HG02852 (cell line): ENCODE data around the gene UBE2J2.
"Not testable (repeated sequence)": the region's sequence is repeated elsewhere in the genome, so short reads cannot be mapped to it uniquely, and the experiment has no call there.

Experiments used
- ATAC-seq: cut with Tn5 transposase; IDR thresholded peaks from one replicate; pipeline ENCODE4 v1.9.1; 2021; ENCODE audit warnings: mild to moderate bottlenecking, moderate library complexity; ENCODE audit not compliant: unreplicated experiment

The UBE2J2 gene

DNA sequence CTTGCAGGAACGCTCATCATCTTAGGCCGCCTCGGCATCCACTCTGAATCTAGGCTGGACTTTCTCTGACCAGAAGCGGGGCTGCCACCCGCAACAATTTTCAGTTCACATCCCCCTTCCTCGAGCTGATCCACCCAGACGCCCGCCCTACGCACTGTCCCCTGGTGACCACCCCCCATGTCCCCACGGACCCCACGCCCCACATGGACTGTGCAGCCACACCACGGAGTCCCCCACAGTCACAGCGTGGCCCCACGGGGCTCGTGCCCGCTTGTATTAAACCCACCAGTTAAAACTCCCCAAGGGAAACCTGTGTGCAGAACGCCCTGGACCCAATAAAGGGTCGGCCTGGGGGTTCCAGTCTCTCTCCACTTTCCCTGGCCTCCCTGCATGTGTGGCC lies 14.1 kb downstream of the UBE2J2 start:
- no peak for ATAC-seq

DNA sequence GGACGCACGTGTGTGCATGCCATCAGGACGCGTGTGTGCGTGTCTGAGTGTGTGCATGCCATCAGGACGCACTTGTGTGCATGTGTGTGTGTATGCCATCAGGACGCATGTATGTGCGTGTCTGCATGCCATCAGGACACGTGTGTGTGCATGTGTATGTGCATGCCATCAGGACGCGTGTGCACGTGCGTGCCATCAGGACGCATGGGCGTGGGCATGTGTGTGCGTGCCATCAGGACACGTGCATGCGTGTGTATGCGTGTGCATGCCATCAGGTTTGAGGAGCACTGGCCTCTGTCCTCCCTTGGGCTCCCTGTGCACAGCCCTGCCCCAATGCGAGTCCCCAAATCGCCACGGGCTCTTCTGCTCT lies 14.6 kb downstream of the UBE2J2 start:
- no peak for ATAC-seq

DNA sequence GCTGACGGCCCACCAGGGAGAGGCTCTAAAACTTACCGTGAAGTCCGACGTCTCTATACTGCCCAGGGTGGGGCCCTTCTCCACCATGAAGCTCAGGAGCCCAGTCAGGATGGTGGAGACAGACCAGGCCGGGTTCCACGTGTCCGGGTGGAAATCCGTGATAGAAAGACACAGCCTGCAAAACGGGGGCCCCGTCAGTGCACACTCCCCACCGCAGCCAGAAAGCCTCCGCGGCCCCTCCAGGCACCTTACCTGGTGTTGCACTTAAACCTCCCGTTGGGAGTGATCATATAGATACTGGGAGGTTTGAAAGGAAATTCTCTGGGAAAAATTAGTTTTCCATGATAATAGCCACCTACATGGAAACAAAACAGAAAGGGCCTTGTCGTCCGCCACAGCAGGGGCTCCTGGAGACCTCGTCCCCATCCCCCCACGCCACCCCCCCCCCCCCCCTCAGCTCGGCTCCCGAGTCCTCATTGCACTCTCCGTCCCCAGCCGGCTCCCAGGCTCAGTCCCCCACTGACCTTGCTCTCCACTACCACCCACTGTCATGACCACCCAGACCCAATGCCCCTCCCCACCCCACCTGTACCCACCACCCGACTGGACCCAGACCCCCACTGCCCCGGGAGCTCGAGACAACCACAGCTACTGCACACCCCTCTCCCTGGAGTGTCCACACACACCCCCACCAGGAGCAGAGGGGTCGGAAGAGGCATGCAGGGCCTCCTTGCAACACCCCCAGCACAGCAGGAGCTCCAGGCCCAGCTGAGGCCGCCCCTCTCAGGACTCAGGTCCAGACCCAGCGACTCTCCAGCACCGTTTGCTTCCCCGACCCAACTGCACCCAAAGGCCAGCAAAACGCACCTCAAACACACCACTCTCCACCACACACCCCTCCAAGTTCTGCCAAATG lies 16.4 kb downstream of the UBE2J2 start:
- ATAC-seq: no peak

DNA sequence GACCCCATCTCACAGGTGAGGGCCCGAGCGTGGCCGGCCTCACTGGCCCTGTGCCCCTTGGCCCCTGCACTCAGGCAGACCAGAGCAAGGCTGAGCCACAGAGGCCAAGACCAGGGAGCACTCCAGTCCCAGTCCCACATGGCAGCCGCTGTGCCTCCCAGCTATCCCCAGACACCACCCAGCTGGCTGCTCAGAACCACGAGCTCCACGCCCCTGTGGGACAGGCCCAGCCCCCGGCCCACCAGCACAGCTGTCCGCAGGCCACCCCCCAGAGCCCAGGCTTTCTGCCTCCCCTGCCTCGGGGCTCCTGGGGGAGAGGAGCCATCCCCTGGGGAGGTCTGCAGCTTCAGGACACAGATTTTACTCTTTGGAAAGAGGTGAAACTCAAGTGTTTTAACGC lies 18.0 kb downstream of the UBE2J2 start:
- ATAC-seq: no peak

DNA sequence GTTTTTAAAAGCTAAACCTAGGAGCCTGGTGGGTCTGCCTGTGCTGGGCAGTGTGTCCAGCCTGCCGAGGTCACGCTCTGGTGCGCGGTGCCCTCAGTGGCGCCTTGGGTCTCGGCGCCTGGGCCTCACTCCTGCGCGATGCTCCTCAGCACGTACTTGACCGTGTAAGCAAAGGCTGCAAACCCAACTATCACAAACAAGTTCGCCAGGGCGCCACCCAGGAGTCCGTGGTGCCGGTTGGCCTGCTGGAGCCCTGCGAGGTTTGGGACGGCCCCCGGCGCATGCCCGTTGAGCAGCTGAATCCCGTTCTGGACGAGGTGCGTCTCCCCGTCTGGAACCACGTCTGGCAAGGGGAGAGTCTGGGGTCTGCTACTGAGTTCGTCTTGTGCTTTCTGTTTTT lies 18.6 kb downstream of the UBE2J2 start:
- no peak for ATAC-seq

DNA sequence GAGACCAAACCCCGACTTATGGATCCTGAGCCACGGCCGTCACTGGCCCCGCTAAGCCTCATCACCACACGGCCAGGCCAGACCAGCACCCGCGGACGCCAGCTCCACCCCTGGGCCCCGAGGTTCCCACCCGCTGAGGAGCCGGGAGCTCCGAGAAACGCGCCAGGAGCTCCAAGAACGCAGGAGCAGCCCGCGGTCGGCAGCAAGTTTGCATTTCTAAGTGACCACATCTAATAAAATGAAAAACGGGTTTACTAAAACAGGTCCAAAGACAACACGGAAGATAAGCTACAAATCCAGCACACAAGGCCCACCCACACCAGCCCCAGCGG lies 19.0 kb downstream of the UBE2J2 start:
- no peak for ATAC-seq

DNA sequence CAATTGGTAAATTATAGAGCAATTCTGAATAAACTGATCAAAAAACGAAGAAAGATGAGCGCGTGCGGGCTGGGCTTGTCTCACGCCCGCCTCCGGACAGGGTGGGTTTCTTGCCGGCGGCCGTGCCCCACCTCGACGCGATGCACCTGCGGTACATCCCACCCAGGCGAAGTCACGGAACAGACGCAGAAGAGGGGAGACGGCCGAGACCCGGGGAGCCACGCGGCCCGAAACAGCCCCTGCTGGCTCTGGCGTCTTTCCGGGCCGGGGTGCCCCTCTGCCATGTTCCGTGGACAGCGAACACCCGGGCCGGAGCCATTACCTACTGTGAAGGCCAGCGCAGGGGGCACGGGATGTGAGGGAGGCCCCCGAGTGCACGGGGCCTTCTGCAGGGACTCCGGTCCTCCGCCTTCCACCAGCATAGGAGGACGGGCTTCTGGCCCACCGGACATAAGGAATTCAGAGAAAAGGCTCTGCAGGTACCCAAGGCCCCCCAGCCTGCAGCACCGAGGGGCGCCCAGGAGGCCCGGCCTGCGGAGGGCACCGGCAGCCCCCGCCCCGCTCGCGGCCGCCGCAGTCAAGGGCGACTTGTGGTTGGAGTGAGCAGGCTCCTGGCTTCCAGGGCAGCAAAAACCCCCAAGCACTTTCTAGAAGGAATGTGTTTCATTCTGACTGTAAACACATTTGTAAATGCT lies 19.5 kb downstream of the UBE2J2 start:
- ATAC-seq: no peak

DNA sequence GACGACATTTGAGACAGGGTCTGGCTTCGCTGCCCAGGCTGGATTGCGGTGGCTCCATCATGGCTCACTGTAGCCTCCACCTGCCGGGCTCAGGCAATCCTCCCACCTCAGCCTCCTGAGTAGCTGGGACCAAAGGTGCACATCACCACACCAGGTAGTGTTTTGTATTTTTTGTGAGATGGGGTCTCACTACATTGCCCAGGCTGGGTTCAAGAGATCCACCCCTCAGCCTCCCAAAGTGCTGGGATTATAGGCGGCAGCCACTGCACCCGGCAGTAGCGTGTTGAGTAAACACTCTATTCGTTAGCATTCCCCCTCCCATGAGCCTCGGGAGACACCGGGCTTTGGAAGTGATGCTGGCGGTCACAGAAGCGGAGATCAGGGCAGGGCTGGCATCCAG lies 20.3 kb downstream of the UBE2J2 start:
- ATAC-seq: no peak

DNA sequence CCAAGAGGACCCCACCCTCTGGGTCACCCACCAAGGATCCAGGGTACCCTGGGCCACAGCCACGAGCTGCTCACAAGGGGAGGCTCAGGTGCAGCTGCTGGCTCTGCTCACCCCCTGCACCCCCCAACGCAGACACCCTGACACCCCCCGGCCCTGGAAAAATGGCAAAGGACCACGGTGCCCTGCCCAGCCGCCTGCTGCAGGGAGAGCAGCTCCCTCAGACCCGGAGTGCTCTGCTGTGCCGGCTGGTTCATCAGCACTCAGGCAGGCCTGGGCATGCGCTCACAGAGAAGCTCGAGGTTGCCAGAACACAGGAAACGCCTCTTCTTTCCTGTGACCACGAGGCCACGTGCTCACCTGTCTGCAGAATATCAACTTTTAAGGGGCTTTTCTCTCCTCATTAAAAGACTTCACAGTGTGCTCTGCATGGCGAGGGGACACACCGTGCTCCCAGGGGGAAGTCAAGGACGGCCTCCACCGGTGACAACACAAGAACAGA lies 22.8 kb downstream of the UBE2J2 start:
- no peak for ATAC-seq

DNA sequence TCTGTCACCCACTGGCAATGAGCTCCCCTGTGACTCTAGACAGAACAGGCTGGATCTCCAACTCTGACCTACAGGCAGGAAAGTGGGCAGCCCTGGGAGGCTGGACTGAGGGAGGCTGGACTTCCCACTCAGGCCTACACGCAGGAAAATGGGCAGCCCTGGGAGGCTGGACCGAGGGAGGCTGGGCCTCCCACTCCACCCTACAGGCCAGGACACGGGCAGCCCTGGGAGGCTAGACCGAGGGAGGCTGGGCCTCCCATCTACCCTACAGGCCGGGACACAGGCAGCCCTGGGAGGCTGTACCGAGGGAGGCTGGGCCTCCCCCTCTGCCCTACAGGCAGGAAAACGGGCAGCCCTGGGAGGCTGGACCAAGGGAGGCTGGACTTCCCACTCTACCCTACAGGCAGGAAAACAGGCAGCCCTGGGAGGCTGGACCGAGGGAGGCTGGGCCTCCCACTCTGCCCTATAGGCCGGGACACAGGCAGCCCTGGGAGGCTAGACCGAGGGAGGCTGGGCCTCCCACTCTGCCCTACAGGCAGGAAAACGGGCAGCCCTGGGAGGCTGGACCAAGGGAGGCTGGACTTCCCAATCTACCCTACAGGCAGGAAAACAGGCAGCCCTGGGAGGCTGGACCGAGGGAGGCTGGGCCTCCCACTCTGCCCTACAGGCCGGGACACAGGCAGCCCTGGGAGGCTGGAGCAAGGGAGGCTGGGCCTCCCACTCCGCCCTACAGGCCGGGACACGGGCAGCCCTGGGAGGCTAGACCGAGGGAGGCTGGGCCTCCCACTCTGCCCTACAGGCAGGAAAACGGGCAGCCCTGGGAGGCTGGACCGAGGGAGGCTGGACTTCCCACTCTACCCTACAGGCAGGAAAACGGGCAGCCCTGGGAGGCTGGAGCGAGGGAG lies 25.4 kb downstream of the UBE2J2 start:
- ATAC-seq: not testable (repeated sequence)

DNA sequence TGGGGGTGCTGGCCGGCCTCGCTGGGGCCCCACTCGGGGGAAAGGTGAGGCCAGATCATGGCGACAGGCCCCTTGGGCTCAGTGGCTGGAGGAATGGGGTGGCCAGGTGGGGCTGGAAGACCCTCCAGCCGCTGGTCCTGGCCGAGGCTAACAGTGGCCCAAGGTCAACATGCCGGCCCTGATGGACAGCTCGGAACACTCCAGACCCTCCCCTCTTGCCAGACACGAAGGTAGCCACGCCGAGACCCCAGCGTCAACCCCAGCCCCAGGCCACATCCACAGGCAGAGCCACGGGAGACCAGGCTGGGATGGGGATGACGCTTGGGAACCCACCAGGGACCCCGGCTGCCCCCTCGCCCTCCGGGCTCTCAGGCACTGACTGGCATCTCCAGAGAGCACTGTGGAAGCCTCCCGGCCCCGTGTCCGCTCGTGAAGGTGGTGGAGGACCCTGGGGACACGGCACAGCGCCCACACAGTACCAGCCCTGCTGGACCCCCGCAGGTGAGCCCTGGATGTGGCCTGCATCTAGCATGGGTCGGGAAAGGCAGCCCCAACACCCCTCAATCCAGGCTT lies 26.2 kb downstream of the UBE2J2 start:
- no peak for ATAC-seq

DNA sequence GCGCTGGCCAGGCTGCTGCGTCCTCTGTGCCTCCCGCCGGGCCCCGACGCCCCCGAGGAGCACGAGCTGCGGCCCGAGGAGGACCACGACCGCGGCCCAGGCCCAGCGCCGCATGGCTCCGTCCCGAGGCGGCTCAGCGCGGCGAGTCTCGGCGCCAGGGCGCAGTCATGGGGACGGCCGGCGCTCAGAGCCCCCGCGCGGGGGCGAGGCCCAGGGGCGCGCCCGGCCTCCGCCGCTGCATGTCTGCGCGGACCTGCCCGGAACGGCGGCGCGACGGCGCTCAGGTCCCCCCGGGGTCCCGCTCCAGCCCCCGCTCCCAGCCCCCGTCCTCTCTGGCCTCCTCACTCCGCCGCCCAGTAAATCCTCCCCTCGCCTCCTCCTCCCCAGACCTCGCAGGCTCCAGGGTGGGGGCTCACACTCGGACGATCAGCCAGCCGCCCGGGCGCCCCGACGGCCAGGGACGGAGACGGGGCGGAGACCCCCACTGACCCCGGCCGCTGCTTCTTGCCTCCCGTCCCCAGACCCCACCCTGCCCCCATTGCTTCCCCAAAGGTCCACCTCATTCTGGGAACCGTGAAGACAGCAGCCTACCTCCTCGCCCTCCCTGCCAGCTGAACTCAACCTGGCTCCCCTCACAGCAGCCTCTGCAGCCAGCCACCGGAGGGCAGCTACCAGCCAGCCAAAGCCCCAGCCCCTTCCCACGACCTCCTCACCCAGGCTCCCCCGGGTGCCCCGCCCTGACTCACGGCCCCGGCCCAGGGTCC lies 26.9 kb downstream of the UBE2J2 start, which contains the start of gene C1QTNF12:
Gene C1QTNF12, minus strand, starts transcription at position 146 of the 764 bp plus-strand sequence. Its CDS starts 32 bp downstream, at position 114.
- no peak for ATAC-seq

DNA sequence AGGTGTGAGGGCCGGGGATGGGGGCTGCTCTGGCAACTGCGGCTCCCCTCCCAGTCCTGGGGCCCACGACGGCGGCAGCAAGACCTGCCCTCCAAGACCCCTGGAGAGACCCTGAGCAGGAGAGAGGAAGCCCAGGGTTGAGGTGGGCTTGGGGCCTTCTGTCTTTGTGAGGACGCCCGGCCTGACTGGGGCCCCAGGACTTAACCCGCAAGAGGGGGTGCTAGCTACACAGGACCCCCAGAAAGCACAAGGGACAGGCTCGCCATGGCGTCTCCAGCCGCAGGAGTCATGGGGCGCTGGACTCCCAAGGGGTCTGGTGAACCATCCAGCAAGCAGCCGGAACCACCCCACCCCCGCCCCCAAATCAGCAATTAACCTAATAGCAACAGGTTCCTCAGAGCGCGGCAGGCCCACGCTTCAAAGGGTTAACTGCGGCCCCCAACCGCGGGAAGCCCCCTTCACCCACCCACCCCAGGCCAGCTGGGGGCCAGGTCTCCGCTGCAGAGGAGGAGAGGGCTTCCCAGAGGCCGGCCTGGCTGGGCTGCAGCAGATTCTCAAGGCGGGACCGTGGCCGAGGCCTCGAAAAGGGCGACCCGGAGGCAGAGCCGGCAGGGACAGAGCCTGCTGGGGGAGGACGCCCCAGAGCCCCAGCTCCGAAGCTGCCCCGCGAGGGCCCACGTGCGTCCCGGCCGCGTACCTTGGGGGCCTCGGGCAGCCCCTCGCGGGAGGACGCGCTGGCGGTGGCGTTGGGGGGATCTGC lies 27.7 kb downstream of the UBE2J2 start:
- no peak for ATAC-seq

DNA sequence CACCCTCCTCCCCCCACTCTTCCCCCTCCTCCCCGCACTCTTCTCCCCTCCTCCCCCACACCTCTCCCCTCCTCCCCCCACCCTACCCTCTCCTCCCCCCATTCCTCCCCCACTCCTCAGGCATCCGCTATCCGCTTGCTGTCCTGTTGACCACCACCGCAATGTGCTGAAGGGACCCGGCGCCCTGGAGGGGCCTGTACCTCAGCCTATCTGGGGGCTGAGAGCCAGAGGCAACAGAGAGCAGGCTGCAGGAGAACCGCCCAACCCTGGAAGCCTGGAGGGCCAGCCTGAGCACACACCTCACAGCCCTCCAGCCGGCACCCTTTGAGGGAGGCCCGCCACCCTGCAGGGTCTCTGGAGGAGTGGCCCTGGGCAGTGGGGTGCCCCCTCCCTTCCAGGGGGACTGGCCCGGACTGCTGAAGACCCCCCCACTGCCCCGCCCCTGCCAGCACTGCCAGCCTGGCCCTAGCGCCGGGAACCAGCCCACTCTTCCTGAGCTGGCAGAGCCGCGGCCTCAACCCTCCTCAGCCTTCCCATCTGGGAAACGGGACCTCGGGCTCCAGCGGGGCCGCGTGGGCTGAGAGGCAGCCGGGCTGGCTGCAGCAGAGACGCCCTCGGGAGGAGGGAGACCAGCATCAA lies 28.4 kb downstream of the UBE2J2 start:
- no peak for ATAC-seq

DNA sequence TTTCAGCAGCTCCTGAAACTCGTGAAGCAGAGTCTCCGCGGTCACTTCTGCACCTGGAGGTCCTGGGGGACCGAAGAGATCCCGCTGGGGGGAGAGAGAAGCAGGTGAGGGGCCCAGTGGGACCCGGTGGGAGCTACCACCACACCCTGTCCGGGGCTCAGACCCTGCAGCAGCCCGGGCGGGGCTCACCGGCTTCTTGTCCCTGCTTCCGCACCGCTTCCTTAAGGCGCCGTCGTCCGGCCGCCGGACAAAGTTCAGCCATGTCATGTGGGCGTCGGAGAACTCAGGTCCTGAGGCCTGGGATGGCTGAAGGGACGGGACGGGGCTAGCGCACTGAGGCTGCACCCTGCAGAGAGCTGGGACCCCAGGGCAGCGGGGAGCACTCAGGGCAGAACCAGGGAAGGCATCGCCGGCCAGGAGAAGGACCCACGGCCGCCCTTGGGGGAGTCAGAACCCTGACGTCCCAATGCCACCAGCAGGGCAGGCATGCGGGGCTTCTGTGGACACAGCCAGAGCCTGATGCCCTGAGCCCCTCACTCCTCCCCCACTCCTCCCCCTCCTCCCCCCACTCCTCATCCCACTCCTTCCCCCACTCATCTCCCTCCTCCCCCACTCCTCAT lies 29.4 kb downstream of the UBE2J2 start:
- ATAC-seq: no peak

DNA sequence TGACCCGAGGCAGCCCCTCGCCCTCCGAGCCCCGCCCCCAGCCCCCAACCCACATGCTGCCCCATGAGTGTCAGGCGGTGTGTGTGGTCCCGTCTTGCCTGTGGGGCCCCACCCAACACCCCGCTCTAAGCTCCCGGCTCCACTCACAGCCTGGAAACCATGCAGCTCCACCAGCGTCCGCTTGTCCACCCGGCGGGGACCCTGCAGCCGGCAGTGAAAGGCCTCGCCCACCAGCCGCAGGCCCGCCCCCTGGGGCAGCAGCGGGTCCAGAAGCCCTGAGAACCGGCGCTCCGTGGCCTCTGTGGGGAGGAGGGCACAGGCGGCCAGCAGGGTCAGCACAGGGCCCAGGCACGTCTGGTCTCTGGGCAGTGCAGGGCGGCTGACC lies 29.9 kb downstream of the UBE2J2 start:
- ATAC-seq: no peak

DNA sequence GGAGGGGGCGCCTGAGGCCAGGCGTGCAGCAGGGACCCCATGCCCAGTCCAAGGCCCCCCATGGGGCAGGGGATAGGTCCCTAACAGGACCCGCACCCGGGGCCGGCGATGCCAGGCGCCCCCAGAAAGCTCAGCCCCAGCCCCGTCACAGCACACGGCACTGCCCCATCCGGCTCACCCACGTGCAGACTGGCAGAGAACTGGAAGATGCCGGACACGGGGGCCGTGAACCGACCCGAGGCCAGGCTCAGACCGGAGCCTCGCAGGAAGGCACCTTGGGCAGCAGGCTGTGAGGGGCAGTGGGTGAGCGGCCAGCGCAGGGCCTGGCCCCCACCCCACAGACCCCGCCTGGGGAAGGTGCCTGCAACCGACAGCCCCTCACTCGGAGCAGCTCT lies 30.4 kb downstream of the UBE2J2 start:
- ATAC-seq: no peak

DNA sequence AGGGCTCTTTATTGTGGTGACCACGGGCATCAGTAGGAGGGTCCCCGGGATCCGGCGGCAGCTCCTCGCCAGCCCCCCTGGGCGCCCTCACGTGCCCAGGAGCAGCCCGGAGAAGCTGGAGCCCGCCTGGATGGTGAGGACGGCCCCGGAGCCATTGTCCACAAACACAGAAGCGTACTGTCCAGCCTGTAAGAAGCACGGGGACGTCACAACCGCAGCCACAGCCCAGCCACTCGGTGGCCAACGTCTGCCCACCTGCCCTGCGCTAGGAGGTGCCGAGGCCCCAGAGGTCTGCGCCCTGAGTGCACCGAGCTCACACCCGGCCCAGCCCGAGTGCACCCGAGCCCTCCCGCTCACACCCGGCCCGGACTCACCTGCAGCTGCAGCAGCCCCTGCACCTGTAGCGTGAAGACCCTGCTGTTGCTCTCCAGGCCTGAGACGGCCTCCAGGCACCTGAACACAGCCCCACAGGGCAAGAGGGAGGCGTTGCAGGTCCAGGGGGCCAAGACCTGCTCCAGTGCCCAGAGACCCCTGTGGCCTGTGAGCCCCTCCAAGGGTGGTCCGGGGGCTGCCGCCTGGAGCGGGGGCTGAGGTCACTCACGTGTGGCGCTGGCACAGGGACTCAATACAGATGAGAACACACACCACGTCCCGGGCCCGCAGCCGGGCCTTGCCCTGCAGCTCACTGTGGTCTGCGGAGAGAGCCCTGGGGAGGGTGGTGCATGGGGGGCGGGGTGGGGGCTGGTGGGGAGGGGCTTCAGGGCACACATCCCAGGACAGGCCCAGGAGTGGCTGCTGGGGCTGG lies 31.0 kb downstream of the UBE2J2 start:
- no peak for ATAC-seq
